GM19240 (cell line): ENCODE measurements around the gene LTBP2.
"Not testable (repeated sequence)": the region's sequence is repeated elsewhere in the genome, so short reads cannot be mapped to it uniquely, and the experiment has no call there.

Experiments
- DNase-seq: peaks from one replicate; pipeline ENCODE4 v3.0.0; 2011; ENCODE audit warnings: low spot score; ENCODE audit not compliant: insufficient read length

LTBP2 gene

DNA sequence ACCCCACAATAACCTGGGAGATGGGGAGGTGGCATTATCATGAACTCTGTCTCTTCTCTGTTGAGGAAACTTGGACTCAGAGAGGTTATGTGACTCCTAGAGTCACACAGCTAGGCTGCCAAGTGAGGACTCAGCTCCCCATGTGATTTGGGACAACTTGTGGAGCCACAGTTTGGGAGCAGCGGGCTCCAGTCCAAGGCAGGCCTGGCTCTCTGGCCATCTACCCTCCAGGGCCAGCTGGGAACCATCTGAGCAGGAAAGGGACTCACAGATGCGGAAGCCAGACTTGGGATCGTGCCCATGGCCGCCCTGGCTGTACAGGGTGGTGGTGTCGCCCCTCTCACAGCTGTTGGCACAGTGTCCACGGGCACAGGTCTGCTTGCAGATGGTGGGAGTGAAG lies 59.4 kb downstream of the LTBP2 start:
- no peak for DNase-seq

- no peak for DNase-seq
These were observed 60.3 kb downstream of the LTBP2 start for GRCh38 chr14:74551431-74552371.

DNA sequence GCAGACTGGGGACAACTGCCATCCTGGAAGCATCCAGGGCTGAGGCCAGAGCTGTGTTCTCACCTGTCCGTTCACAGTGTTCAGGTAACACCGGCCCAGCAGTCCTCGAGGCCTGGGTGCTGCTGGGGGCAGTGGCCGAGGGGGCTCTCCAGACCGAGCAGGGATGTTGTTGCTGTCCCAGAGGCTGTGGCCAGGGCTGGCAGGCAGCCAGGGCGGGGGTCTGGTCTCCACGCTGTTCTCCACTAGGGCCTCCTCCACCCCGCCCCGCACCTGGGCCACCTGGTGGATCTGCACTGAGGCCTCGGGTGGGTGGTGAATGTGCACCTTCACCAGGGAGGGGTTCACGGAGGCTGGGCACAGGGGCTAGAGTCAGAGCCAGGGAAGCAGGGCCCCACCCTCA lies 61.0 kb downstream of the LTBP2 start:
- no peak for DNase-seq

- DNase-seq, result no peak
These were observed 62.0 kb downstream of the LTBP2 start for GRCh38 chr14:74550071-74550470.

DNA sequence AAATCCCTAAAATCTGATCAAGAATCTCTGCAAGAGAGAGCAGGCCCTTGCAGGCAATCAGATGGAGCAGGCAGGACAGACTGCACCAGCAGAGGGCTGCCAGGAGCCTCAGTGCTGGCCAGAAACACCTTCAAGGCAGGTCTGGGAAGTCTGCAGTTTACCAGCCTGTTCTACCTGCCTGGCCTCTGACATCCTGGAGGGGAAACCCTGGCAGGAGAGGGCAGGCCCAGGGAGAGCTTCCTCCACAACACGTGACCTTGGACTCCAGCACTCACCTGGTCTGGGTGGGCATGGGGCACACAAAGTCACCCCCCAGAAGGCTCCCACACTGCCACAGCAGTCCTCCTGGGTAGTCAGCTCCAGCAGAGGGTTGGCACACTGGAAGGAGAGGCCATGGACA lies 62.4 kb downstream of the LTBP2 start:
- no peak for DNase-seq

DNA sequence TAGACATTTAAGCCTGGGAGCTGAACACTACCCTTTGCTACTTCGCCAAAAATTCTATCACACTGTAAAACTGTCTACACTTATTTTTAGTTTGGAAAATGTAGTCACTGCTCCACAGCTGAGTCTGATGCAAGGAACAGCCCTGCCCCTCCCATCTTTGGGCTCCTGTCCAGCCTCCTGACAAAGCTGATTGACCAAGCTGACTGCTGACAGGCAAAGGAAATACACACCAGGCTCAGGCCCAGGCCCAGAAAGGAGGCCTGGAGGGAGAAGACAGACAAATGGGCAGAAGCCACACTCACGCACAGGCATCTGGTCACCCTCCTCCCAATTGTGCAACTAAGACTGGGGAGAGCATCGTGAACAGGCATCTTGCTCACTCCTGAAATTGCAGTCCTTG lies 63.2 kb downstream of the LTBP2 start:
- no peak for DNase-seq

DNA sequence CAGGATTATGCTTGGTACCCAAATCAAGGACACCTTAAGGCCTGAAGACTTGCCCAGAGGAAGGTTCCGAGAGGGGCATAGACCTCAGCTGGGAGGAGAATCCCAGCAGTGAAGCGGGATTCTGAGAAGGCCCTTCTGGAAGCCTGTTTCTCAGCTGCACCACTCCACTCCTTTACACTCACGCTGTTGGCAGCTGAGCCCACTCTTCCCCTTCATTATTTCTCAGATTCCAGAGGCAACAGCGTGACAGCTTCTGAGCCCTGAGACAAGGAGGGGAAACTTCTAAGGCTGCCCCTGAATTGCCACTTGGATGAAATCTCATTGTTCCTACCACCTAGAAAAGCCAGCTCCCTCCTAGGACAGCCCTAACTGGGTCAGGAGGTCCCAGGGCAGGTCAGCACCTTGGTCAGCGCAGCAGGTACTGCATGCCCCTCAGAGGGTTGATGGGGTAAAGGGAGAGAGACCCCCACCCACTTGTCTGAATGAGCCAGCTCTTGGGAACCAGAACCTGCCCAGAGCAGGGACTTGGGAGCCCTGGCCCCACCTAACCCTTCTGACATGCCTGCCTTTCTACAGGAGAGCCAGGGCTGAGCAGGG lies 64.6 kb downstream of the LTBP2 start:
- DNase-seq, result no peak

- no peak for DNase-seq
These were observed 65.6 kb downstream of the LTBP2 start for GRCh38 chr14:74546416-74546815.

DNA sequence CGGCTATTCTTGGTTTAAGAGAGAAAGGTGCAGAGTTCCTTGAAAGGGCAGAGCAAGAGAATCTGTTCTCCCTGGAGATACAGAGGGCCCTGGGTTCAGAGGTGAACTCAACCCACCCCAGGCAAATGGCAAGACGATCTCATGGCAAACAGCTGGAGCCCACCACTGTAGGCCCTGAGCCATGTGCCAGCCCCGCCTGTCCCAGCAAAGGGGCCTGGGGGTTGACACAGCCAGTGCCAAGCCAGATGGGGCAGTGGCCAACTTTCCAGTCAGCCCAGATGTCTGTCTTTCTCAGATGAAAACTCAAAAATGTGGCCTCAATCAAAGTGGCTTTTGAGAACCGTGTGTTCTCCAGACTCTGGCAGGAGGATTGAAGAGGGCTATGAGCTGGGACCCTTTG lies 66.7 kb downstream of the LTBP2 start:
- DNase-seq, result no peak

DNA sequence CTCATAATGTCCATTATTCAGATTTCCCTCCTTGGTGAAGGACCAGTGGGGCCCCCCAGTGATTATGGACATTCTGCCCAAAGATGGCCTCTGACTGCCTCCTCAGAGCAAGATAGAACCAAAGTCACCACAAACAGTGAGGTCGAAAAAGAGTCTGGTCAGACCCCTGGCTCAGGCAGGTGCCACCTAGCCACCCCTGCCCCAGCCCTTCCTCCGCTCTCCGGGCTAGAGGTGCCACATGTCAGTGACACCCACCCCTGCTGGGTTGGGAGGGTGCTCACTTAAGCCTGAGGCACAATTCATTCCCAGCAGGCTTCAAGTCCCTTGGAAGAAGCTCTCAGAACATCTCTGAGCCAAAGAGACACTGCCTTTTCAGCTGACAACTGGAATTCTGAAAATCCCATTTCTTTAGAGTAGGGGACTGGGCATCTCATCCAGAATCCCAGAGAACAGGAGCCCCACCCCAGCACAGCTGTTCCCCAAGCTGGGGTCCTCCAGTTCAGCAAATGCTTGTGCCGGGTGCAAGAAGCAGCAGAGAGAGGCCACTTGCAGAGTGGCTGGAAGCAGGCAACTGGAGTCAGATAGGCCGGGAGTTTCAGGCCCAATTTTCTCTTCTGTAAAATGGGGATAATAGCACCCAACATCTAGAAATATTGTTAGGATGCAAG lies 68.1 kb downstream of the LTBP2 start:
- DNase-seq, result no peak

DNA sequence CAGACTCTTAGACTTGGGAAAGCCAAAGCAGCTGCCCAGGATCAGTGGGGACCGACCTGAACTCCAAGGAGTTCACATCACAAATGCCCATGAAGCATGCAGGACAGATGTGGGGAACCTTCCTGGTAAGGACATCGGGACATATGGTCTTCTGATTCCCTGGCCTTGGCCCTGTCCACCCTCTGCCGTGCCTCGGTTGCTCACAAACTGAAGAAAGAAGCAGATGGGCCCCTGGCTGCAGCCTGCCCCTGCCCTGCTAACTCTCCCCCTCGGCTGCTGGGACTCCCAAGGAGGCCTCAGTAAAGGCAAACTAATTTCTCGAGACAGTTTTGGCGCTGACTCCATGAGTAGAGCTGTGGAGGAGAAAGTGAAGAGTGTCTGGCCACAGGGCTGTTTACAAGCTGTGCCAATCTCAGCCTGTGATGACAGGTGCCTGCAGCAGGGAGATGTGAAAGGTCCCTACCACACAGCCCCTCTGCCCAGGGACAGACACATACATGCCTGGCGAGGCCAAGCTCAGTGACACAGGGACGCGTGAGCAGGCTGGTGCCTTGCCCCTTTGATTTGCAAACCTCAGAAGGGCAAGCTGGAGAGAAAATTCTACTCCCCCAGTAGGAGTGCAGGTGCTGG lies 69.9 kb downstream of the LTBP2 start:
- no peak for DNase-seq

DNA sequence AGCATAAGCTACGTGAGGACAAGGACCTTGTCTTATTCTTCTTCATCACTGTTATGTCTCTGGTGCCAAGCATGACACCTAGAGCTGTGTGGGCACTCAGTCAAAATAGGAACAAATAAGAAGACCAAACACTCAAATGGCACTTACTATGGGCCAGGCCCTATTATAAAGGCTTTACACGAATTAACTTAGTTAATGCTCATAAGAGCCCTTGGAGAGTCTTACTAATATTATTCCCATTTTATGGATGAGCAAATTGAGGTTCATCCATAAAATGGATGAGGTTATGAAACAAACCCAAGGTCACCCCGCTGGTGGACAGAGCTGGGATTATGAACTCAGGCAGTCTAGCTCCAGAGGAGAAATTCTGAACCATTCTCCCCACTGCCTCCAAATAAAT lies 70.8 kb downstream of the LTBP2 start:
- DNase-seq, result no peak

- no peak for DNase-seq
These were observed 72.5 kb downstream of the LTBP2 start for GRCh38 chr14:74539503-74539902.

GRCh38 chr14:74538411-74539391 lies 73.3 kb downstream of the LTBP2 start:
- no peak for DNase-seq

- DNase-seq, result not testable (repeated sequence)
These were observed 75.7 kb downstream of the LTBP2 start for GRCh38 chr14:74536336-74536735.

DNA sequence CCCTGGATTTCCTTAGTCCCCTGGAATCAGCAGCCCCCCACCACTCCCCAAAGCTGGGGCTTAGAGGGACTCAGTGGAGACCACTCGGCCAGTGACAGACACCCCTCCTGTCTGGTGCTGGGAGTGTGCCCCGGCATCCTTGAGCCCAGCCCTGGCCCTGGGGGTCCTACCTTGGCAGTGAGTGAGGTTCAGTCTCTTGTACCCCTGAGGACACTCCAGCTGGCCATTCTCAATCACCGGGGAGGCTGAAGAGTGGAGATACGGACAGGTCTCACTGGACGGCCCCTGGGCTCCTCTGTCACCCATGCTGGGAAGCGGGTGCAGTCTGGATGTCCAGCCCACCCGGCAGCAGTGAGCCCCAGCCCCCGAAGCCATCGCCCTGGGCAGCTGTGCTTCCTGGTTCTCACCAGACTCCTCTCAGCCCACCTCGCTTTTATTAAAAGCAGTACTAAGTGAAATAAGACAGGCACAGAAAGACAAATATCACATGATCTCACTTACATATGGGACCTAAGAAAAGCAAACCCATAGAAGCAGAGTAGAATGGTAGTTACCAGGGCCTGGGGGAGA lies 76.2 kb downstream of the LTBP2 start:
- no peak for DNase-seq

GRCh38 chr14:74533576-74533975 lies 78.5 kb downstream of the LTBP2 start:
- DNase-seq, result no peak

GRCh38 chr14:74532246-74532645 lies 79.8 kb downstream of the LTBP2 start:
- DNase-seq, result no peak

GRCh38 chr14:74531467-74531866 lies 80.6 kb downstream of the LTBP2 start:
- DNase-seq, result no peak

DNA sequence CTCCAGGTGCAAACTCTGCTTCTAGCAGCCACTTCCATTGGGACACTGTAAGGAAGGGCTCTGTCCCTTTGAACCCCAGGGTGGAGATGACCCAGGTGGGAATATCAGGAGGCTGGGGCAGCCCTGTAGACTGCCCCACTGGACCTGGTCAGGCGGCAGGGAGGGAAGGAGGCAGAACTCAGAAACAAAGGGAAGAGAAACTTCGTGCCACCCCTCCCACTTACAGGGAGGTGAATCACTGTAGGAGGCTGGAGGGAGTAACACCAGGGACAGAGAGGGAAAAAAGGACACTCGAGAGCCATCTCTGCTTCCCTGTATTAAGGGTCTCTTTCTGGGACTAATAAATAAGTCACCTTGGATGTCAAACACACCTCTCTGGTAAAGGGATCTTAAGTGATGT lies 81.0 kb downstream of the LTBP2 start:
- DNase-seq, result no peak
